NCI-H2081 treated with DMSO at 0.1 percent for 48 hours (cell line): ENCODE measurements around the gene SPATA46.

ENCODE experiments used
- DNase-seq: peaks from one replicate; lab custom pipeline; 2025; lab: John Stamatoyannopoulos, UW

The SPATA46 gene

DNA sequence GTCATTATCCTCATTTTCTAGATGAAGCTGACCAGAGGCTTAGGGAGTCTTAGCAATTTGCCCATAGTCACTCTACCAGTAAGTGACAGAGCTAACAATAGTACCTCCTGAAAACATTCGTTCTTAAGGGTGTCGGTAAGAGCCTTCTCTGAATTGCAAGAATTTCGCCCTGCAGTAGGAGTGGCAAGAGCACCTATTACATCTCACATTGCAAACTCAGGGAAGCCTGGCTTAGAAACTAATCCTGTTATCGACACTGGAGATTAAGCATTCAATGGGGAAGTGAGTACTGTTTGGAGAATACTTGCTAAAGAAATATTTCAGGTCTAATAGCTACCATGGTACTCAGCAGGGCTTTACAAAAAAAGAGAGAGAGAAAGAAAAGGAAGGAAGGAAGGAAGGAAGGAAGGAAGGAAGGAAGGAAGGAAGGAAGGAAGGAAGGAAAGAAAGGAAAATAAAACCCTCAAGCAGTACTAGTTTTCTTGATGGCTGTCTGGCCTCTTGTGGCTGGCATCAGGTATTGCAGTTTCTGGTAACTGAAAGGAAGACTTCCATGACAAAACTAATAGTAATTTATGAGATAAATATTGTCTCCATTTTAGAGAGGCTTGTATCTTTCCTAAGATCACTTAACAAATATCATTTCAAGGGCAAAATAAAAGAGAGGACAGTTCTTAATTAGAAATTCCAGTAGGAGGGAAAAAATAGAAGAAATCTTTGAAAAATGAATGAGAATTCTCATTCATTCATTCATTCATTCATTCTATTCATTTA is 15.3 kb upstream of the SPATA46 start:
- no peak for DNase-seq

DNA sequence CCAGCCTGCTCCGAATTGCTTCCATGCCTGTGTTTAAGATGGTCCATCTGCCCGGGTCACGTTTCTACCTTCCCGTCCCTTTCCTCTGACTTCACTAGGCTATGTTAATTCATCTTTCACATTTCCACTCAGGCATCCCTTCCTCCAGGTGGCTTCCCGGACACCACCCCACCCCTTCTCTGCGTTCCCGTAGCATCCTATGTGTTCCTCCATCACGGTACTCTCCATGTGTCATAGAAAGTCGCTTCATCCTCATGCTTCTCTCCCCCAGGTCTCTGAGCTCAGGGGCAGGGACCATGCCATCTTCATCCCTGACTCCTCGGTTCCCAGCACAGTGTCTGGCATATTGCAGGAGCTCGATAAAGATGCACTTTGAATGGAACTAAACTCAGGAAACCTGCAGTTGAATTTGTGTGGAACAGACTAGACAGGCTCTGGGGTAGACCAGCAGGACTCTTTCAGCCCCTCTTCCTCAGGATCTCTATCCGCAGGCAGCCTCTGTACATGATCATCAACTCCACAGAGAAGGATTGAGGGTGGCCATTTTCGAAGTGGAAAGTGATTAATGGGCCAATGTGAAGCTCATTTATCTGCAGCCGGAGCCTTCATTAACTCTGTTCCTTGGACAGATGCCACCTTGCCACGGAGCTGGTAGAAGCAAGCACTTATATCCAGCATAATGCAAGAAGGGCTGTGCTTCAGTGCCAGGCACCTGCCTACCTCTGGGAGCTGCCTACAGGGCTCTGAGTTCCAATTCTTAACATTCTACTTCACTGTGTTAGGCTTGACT is 13.9 kb upstream of the SPATA46 start:
- no peak for DNase-seq

DNA sequence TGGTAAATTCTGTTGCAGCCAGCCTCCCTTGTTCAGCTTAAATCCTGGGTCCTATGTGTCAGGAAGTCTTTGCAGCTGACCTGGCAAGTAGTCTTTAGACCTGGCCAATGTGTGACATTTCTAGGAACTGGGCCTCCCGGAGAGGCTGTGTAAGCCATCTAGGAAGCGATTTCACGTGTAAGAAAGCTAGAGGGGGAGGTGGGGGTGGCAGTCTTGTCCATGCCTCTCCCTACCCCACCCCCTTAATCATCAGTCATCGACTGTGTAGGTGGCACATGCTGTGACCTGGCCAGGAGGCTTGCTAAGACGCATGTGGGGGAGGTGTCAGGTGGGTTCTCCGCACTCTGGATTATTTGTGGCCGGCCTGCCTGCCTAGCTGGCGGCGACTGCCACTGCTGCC is 13.3 kb upstream of the SPATA46 start:
- no peak for DNase-seq

DNA sequence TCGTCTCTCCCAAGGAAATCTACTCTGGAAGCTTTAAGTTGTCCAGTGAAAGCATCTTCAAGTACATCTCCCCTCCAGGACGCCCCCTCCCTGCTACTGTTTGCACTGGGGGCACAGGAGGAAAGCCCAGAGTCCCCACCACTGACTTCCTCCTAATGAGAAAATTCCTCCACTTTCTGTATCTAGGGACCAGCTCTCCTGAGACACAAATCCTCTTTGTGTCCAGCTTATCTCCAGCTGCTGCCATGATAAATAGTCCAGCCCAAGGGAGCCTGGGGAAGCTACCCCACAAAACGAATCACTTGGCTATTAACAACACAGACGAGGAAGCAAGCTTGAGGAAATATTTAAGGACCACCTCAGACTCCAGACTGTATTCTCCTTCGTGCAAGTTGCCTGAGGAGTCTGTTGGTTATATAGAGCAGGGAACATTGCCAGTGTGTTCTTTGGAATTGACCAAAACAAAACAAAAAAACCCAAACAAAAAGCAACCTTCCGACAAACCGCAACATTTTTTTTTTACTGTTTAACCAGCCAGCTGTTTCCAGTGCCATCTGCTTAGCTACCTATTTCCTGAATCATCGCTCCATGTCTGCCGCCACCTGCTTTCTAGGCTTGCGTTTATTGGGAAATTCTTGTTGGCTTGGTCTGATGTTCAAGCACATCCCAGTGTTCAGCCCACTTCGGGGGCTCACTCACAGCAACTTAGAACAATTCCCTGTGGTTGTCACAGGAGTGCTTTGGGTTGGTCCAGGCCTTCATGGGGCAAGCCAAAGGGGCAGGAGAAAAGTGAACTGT is 12.6 kb upstream of the SPATA46 start:
- no peak for DNase-seq

DNA sequence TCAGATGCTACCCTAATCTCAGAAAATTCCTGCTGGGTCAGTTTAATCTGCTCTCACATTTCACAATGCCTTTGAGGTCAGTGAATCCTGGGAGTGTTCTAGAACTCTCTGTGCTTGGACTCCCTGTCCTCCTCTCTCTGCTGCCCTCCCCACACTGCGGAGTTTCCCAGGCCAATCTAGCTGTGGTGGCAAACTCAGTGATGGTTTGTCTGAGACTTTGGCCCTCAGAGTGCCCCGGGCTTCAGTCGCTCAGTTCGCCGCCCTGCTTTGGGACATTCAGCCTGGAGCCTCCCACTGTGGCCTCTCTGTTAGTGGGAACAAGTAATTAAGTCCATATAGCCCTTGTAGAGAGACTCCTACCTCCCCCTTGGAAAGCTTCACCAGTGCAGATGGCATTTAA is 12.0 kb upstream of the SPATA46 start:
- no peak for DNase-seq

DNA sequence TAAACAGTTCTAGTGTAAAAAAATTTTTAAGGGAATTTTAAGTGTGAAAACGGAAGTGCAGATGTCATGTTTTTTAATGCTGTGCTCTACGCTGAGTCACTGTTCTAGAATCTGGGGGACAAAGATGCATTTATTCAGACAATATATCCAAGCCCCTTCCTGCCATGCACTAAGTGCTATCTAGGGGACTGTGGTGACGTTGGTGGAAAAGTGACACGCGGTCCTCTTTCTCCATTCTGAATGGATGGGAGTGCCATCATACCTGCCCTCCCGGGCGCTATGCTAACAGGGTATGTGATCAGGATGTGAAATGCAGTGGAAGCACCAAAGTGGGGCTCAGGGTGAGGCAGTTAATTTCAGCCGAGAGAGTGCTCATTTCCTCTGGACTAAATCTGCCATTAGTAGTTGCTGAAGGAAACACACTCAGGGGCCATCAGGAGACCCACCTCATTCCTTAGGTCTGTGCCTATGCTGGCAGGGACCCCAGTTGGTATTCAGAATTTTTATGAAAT is 11.5 kb upstream of the SPATA46 start:
- no peak for DNase-seq

DNA sequence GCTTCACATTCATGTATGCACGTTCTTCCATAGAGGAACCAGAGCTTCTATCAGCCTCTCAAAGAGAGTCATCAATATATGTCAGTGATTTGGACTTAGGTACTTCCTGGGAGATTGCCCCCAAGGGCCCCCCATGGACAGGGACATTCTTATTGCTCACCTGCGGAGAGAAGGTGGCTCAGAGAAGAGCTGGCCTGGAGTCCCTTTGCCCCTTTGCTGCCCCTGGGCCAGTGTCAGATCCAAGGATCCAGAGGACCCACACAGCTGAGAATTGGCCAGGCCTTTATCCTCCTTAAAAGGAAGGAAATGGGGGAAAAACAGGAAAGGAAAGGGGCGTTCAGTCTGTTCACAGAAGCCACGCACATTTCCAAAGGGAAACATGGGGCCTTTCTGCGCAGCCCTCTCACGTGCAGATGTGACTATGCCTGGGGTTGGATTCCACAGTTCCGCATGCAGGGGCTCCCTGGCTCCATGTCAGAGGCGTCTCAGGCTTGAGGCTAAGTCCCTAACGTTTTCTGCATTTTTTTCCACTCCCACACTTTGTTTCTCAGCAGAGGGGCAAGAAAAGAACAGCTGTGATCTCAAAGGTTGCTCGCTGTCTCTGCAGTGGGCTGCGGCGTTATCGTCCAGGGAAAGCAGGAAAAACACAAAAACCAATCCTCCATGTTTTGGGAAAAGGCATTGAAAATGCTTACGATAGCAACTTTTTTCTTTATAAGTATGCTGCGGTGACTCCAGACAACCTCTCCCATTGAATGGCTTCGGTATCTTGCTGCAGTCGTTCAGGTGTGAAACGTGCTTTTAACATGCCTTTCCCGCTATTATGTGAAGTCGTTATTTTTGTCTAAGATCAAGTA is 10.8 kb upstream of the SPATA46 start:
- no peak for DNase-seq

DNA sequence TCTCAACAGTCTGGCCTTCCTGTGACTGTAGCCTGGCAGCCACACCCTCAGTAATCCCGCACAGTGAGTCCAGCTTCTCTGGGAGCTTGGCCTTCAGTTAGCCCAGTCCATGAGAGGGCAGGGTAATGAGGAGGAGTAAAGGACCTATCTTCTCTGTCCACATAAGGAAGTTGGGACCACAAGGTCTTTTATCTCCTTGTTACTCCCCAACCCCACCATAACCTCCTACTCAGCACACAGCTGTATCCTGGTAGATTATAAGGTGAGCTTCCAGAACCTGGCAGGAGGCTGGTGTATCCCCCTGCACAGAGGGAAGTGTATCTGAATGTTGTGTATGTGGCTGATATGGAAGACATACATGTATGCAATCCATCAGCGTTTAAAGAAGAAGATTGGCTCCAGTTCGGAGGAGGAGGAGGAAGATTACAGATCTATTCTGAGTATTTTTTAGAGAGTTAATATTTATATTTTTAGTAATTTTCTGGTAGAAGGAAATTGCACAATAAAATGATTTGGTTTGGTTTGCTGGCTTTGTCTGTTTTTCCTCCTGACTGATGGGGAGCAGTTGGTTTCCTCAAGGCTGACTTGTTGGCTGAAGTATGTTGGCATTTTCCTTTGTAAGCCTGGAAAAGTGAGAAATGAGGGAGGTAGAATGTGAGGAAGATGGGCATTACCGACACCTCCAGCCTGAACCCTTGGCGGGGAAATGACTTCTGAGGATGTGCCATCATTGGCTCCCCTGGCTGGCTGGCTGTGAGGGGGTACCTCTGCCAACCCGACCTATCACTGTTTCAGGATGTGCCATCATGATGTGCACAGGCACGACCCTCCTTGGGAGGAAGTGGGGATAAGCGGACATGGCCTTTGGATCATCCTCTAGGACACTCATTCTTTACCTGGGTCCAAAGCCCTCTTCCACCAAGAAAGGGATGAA is 9.9 kb upstream of the SPATA46 start:
- no peak for DNase-seq

DNA sequence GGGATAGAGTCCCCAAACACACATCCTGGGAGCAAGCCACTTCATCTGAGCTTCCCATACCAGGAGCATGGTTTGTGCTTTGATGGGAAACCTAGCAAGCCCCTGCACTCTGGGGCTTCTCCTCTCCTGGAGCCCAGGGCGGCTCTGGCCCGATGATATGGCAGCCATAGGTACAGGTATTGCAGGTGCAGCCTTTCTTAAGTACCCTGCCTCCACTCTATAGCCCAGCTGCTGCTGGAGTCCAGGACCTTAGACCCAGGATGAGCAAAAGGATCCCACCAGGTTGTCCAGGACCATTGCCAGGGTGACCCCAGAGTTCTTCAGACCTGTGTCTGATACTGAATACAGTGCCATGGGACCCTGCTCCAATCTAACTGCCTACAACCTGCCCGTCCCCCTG is 9.0 kb upstream of the SPATA46 start:
- DNase-seq: no peak

DNA sequence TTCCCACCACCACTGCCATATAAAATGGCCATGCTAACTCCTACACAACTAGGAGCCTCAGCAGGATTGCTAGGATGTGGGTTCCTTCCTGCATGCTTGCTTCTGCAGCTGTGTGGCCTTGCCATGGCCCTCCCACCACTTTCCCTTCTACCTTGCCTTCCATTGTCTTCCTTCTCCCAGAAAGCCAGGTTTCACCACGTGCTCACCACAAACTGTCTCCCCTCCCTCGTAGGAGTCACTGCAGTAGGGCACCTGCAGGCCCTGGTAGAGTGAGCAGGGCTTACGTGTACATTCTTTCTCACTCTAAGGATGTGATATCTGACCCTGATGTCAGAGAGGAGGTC is 8.6 kb upstream of the SPATA46 start:
- DNase-seq: no peak

DNA sequence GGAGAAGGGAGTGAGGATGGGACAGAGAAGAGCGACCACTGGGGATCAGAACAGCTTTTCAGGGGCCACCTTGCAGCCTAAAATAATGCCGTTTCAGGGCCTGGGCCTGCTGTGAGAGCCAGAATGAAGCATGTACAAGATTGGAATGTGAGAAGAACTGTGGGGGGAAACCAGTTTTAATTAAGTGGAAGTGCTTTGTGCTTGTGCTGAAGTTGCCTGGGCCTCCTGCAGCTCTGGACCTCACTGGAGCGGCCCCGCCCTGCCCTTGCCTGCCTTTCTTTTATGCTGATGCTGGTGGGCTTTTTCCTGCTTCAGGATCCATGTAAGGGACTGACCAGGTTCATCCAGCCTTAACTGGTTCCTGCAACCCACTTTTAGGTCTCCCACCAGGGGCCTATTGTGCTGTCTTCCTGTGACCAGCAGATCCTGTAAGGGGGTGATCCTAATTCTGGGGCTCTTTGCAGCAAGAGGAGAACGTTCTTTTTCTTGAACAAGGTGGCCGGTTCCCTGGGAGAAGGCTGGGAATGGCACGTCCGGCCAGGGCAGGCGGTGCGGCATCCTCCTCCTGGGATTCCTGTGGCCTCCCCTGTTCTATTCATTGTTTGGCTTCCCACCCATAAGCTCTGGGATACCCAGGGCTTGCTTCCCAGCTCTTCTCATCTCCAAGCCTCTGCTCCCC is 8.1 kb upstream of the SPATA46 start:
- DNase-seq: no peak

DNA sequence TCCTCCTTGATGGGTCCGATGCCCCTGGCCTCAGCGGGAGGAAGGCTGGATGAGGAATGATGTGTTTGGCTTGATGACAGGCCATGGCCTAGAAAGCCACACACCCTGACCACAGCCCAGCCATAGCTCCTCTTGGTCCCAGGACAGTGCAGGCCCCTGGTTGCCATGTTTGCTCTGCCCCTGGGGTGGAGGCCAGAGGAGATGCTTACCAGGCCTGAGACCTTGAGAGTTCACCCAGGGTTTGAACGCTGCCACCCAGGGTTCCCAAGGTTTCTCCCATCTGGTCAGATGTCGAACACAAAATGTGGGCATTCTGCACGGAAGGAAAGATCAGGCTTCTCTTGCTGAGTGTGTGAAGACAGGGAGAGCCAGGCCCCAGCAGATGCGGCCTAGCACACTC is 7.5 kb upstream of the SPATA46 start:
- DNase-seq: no peak

DNA sequence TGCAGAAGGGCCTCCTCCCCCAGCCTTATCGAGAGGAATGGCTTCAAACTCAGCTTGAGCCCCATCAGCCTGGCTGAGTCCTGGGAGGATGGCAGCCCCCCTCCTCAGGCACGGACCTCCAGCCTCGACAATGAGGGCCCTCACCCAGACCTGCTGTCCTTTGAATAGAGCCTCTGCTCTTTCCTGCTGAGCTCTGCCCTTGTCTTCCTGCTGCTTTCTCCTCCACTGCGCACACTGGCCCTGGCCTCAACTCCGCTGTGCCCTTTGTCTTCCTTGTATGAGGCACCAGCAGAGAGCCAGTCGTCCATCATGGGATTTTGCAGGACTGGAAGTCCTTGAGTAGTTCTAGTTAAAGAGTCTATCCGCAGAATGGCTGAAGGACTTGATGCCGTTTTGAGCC is 6.9 kb upstream of the SPATA46 start:
- no peak for DNase-seq

DNA sequence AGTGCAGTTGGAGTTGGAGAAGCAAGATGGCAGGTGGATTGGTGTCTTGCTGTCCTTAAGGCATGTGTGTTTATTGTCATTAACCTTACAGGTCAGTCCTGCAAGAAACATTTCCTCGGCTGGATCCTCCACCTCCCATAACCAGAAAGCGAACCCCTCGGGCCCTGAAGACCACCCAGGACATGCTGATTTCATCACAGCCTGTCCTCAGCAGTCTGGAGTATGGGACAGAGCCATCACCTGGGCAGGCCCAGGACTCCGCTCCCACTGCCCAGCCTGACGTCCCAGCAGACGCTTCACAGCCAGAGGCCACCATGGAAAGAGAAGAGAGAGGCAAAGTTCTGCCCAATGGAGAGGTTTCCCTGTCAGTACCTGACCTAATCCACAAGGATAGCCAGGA is 6.4 kb upstream of the SPATA46 start:
- no peak for DNase-seq

DNA sequence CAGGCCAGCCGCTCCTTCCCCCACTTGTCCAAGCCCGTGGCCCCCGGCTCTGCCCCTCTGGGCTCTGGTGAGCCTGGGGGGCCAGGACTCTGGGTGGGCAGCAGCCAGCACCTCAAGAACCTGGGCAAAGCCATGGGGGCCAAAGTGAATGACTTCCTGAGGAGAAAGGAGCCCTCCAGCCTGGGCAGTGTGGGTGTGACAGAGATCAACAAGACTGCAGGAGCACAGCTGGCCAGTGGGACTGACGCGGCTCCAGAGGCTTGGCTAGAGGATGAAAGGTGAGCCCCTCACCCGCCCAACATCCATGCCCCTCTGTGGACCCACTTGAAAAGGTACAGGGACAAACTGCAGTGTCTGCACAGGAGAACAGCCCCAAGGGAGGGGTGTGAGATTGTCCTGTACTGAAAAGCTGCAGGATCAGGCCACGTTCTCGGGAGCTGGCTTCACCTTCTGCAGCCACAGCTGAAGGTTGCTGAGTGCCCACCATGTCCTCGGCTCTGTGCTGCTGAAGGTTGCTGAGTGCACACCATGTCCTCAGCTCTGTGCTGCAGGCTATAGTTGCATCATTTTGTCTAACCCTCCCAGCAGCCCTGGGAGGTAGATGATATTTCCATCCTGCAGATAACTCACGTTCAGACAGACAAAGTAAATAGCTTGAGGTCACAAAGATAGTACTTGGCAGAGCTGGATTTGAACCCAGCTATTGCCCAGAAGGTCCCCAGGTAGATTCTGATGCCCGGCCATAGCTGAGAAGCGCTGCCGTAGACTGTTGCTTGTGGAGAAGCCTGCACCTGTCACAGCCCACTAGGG is 5.5 kb upstream of the SPATA46 start:
- DNase-seq: no peak

DNA sequence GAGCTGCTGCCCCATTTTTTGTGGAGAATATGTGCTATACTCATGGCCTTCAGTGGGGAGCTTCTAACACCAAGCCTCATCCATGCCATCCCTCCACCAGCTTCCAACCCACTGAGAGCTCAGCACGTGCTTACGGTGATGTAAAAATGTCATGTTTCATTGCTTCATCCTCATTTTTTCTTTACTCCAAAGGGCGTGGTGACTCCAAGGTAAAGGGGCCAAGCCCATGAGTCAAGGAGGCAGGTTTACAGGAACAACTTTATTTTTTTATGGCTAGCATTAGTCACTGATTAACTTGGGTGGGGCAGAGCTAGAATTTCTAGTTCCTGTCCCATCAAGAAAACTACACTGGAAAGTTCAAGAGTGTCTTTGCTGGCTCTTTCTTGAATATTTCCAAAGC is 4.7 kb upstream of the SPATA46 start, which contains the start of gene C1orf226:
C1orf226 (plus strand) TSS at position 346 of the 400 bp plus-strand sequence. CDS start 174 bp downstream, outside the sequence.
- no peak for DNase-seq

DNA sequence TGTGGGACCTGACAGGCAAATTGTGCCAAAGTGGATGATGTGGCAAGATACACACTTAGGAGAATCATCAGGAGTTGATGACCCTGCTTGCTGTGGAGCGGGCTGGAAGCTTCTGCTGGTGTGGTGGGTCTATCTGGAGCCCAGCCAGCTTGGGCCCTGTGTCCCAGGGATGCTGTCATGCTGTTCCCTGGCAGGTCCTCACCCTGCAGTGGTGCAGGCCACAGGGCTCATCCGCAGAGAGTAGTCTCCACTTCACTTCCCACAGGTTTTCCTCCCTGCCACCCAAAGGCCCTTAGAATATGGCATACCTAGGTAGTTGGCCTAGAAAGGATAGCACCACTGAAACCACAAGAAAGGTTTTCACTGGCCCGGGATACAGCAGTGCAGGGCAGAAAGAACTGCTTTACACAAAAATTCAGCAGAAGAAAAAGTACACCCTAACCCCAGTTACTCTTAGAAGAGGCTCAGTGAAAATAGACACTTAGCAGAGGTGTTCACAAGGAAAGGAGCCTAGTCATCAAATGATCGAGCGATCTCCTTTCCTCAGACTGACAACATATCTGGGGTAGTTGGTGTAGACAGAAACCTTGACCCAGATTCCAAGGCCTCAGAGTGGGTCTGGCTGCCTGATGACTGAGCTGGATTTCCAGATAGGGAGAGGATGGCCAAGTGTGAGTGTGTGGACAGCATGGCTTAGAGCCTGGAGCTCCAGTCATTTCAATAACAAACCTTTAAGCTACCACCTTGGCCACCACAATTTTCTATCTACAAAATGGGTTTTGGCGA is 3.6 kb upstream of the SPATA46 start:
- DNase-seq: no peak

DNA sequence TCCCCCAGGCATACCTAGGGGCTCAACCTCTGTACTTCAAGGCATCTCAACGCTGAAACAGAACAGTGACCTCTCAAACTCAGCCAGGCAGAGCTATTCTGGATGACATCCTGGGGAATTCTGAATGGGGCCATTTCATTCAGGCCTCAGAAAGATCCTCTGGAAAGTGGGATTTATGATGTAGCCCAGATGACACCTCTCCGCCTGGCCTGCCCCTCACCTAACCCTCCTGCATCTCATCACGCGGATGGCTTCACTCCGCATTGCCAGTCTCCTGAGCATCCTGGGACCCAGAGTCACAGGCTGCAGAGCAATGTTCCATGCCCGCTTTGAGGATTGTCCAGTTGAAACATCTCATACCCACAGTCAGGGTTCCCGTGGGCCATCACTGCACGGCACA is 1.2 kb downstream of the SPATA46 start:
- DNase-seq: no peak
